ENCODE measurements around the gene RETREG2. TPM values are rescaled to one million over a fixed set of nuclear protein-coding genes. Genes with fewer than 3 reads are reported as not detected.
A peak's percentile ranks its signal among the peaks of the same experiment; 100 is the strongest.

The RETREG2 gene
- total RNA-seq, 1 experiment from 2014 or later, result 46.7 TPM

- no peak overlapping the region for H2AK5ac ChIP-seq (ENCODE audit: insufficient read length, low read length)
- Mint-ChIP-seq H3K27ac (peak overlapping the region in 1 of 3 experiments; percentile 18; a peak in 2 of 7 replicates), H3K36me3 (ENCODE audit: insufficient read depth in 1 of 3, low read depth in 3 of 3) (peaks cover 8 to 26% (median 23%) of the 10 kb centered on the region in 3 experiments; a peak in 6 of 7 replicates), H3K4me1 (peaks cover 4 to 8% of the 10 kb centered on the region in 2 experiments; a peak in 2 of 4 replicates), H3K9me3 (no peaks in the 10 kb centered on the region; a peak in 1 of 5 replicates), H3K27me3 (ENCODE audit: low read depth) (no peaks in the 10 kb centered on the region; the same call in 1 of the 2 replicates), H3K4me3 (no peak overlapping the region)
- H3K79me2 ChIP-seq (ENCODE audit: insufficient read depth, low read length), result no peaks in the 10 kb centered on the region
- no peak overlapping the region; the same call in 1 of the 2 replicates for H3K14ac ChIP-seq (ENCODE audit: insufficient read depth, low read length)
- no peak overlapping the region for H2BK12ac ChIP-seq (ENCODE audit: insufficient read length, low read depth, low read length)
- H3K79me1 ChIP-seq (ENCODE audit: insufficient read depth, low read depth, low read length, poor library complexity, severe bottlenecking), result no peaks in the 10 kb centered on the region
- H4K5ac ChIP-seq (ENCODE audit: insufficient read length, low read depth, low read length), result no peak overlapping the region
- no peak overlapping the region for H2BK120ac ChIP-seq (ENCODE audit: low read depth, low read length, poor library complexity, severe bottlenecking)
- H3K56ac ChIP-seq (ENCODE audit: insufficient read length, low read depth, low read length), result no peak overlapping the region
- no peak overlapping the region for H3K9ac ChIP-seq (ENCODE audit: extremely low read depth, insufficient read length, low read length)
- H3K4me2 ChIP-seq (ENCODE audit: insufficient read depth, insufficient read length, low read length), result no peak overlapping the region
- H2BK20ac ChIP-seq (ENCODE audit: low read depth, low read length, poor library complexity, severe bottlenecking), result no peak overlapping the region
- no peak overlapping the region for H2BK5ac ChIP-seq (ENCODE audit: insufficient read length, low read length)
- peaks cover 6% of the 10 kb centered on the region for H3K23me2 ChIP-seq (ENCODE audit: insufficient read length, low read depth, low read length, poor library complexity, severe bottlenecking)
- WGBS (ENCODE audit: extremely low coverage, insufficient read length, low lambda C conversion rate), result no CpG with 5 or more reads among the region's 6 CpGs
- H3K18ac ChIP-seq (ENCODE audit: insufficient read length, low read depth, low read length), result no peak overlapping the region
- no peak overlapping the region for H4K8ac ChIP-seq (replicated peaks; ENCODE audit: insufficient read length, low read depth, low read length)
- no peaks in the 10 kb centered on the region for H3K27me3 ChIP-seq (ENCODE audit: insufficient read depth, low read length)
- no peaks in the 10 kb centered on the region for H3K4me1 ChIP-seq (ENCODE audit: insufficient read depth, low read length)
- no peaks in the 10 kb centered on the region for H4K20me1 ChIP-seq (ENCODE audit: control insufficient read depth, insufficient read depth, insufficient read length)
- no peak overlapping the region for H3T11ph ChIP-seq (ENCODE audit: low read length)
- no peak overlapping the region for H2BK15ac ChIP-seq (ENCODE audit: low read depth, low read length)
- H2AFZ ChIP-seq (ENCODE audit: low read length), result no peak overlapping the region
- DNase-seq, result peak; percentile 63
- no peak overlapping the region for H3K4ac ChIP-seq (ENCODE audit: low read depth, low read length)
- no peak overlapping the region for H4K91ac ChIP-seq (ENCODE audit: insufficient read length, low read depth, low read length)
- no peak overlapping the region for H3K27ac ChIP-seq (ENCODE audit: insufficient read length, low read depth, low read length)
- peak; percentile 77 for TF ChIP-seq CTCF (conservative IDR thresholded peaks at IDR 0.05)
- H3K9me3 ChIP-seq (ENCODE audit: control insufficient read depth, low read depth, low read length), result no peaks in the 10 kb centered on the region
- no peak overlapping the region for H3K23ac ChIP-seq (ENCODE audit: insufficient read length, low read depth, low read length)
Observed at GRCh38 chr2:219171231-219171651, 6.8 kb upstream of the RETREG2 start.
